Activated naive CD4-positive, alpha-beta T cell treated with anti-CD3 and anti-CD28 coated beads, Interleukin-2, amount 50 U/mL, for 24 hours (primary cell): ENCODE results near the gene PARD3B.
"Not testable (repeated sequence)": the region's sequence is repeated elsewhere in the genome, so short reads cannot be mapped to it uniquely, and the experiment has no call there.

Experiments used
- H3K27ac Mint-ChIP-seq: one replicate; pipeline ENCODE4 v1.8.0; 2021; ENCODE audit warnings: mild to moderate bottlenecking, mixed read lengths
- H3K27me3 Mint-ChIP-seq: one replicate; pipeline ENCODE4 v1.8.0; 2021; ENCODE audit warnings: mixed read lengths
- H3K36me3 Mint-ChIP-seq: one replicate; pipeline ENCODE4 v1.8.0; 2021; ENCODE audit warnings: mixed read lengths
- H3K4me1 Mint-ChIP-seq: one replicate; pipeline ENCODE4 v1.8.0; 2021; ENCODE audit warnings: mixed read lengths
- H3K4me3 Mint-ChIP-seq: one replicate; pipeline ENCODE4 v1.8.0; 2021; ENCODE audit warnings: mild to moderate bottlenecking, mixed read lengths
- H3K9me3 Mint-ChIP-seq: one replicate; pipeline ENCODE4 v1.8.0; 2021; ENCODE audit warnings: mixed read lengths

Gene PARD3B

GRCh38 chr2:205193836-205194228 is 648.6 kb downstream of the PARD3B start:
- no peak overlapping the region for H3K4me3 Mint-ChIP-seq
- H3K27me3 Mint-ChIP-seq = no peaks in the 10 kb centered on the region
- no peaks in the 10 kb centered on the region for H3K9me3 Mint-ChIP-seq
- H3K27ac Mint-ChIP-seq = no peak overlapping the region
- H3K36me3 Mint-ChIP-seq = no peaks in the 10 kb centered on the region
- peaks cover 24% of the 10 kb centered on the region for H3K4me1 Mint-ChIP-seq

GRCh38 chr2:205197468-205198139 is 652.3 kb downstream of the PARD3B start:
- Mint-ChIP-seq H3K4me1 (peaks cover 27% of the 10 kb centered on the region), H3K27ac (no peak overlapping the region), H3K9me3 (no peaks in the 10 kb centered on the region), H3K4me3 (no peak overlapping the region), H3K27me3 (no peaks in the 10 kb centered on the region), H3K36me3 (no peaks in the 10 kb centered on the region)

GRCh38 chr2:205198140-205198525 is 652.9 kb downstream of the PARD3B start:
- Mint-ChIP-seq H3K27me3 (no peaks in the 10 kb centered on the region), H3K4me3 (no peak overlapping the region), H3K27ac (no peak overlapping the region), H3K4me1 (peaks cover 21% of the 10 kb centered on the region), H3K36me3 (no peaks in the 10 kb centered on the region), H3K9me3 (no peaks in the 10 kb centered on the region)

GRCh38 chr2:205199165-205199850 is 654.0 kb downstream of the PARD3B start:
- H3K4me1 Mint-ChIP-seq = peaks cover 14% of the 10 kb centered on the region
- H3K9me3 Mint-ChIP-seq = no peaks in the 10 kb centered on the region
- no peak overlapping the region for H3K4me3 Mint-ChIP-seq
- no peaks in the 10 kb centered on the region for H3K27me3 Mint-ChIP-seq
- H3K36me3 Mint-ChIP-seq = no peaks in the 10 kb centered on the region
- H3K27ac Mint-ChIP-seq = no peak overlapping the region

GRCh38 chr2:205210494-205210893 is 665.2 kb downstream of the PARD3B start:
- Mint-ChIP-seq H3K9me3 (no peaks in the 10 kb centered on the region), H3K27ac (no peak overlapping the region), H3K27me3 (no peaks in the 10 kb centered on the region), H3K36me3 (no peaks in the 10 kb centered on the region), H3K4me1 (no peaks in the 10 kb centered on the region), H3K4me3 (no peak overlapping the region)

- Mint-ChIP-seq H3K9me3 (no peaks in the 10 kb centered on the region), H3K27ac (no peak overlapping the region), H3K4me3 (no peak overlapping the region), H3K36me3 (no peaks in the 10 kb centered on the region), H3K4me1 (peaks cover 3% of the 10 kb centered on the region), H3K27me3 (no peaks in the 10 kb centered on the region)
Observed at GRCh38 chr2:205212357-205212756, 667.1 kb downstream of the PARD3B start.

- H3K27me3 Mint-ChIP-seq = no peaks in the 10 kb centered on the region
- no peaks in the 10 kb centered on the region for H3K36me3 Mint-ChIP-seq
- no peak overlapping the region for H3K4me3 Mint-ChIP-seq
- H3K27ac Mint-ChIP-seq = no peak overlapping the region
- no peaks in the 10 kb centered on the region for H3K9me3 Mint-ChIP-seq
- H3K4me1 Mint-ChIP-seq = peaks cover 3% of the 10 kb centered on the region
Observed at GRCh38 chr2:205216092-205216491, 670.8 kb downstream of the PARD3B start.

- Mint-ChIP-seq H3K4me3 (no peak overlapping the region), H3K36me3 (no peaks in the 10 kb centered on the region), H3K27me3 (no peaks in the 10 kb centered on the region), H3K4me1 (peaks cover 3% of the 10 kb centered on the region), H3K27ac (no peak overlapping the region), H3K9me3 (no peaks in the 10 kb centered on the region)
Observed at GRCh38 chr2:205216580-205216979, 671.3 kb downstream of the PARD3B start.

- H3K4me3 Mint-ChIP-seq = no peak overlapping the region
- H3K27me3 Mint-ChIP-seq = no peaks in the 10 kb centered on the region
- no peak overlapping the region for H3K27ac Mint-ChIP-seq
- H3K36me3 Mint-ChIP-seq = no peaks in the 10 kb centered on the region
- H3K4me1 Mint-ChIP-seq = peaks cover 3% of the 10 kb centered on the region
- no peaks in the 10 kb centered on the region for H3K9me3 Mint-ChIP-seq
Observed at GRCh38 chr2:205217004-205217403, 671.7 kb downstream of the PARD3B start.

- peaks cover 3% of the 10 kb centered on the region for H3K4me1 Mint-ChIP-seq
- no peaks in the 10 kb centered on the region for H3K9me3 Mint-ChIP-seq
- no peak overlapping the region for H3K4me3 Mint-ChIP-seq
- H3K27ac Mint-ChIP-seq = no peak overlapping the region
- no peaks in the 10 kb centered on the region for H3K27me3 Mint-ChIP-seq
- no peaks in the 10 kb centered on the region for H3K36me3 Mint-ChIP-seq
Observed at GRCh38 chr2:205218056-205218455, 672.8 kb downstream of the PARD3B start.

GRCh38 chr2:205218816-205219215 is 673.5 kb downstream of the PARD3B start:
- not testable (repeated sequence) for H3K27ac Mint-ChIP-seq, H3K4me3 Mint-ChIP-seq, H3K36me3 Mint-ChIP-seq, H3K4me1 Mint-ChIP-seq, H3K27me3 Mint-ChIP-seq, H3K9me3 Mint-ChIP-seq

GRCh38 chr2:205220559-205220958 is 675.3 kb downstream of the PARD3B start:
- no peaks in the 10 kb centered on the region for H3K9me3 Mint-ChIP-seq
- no peak overlapping the region for H3K27ac Mint-ChIP-seq
- no peaks in the 10 kb centered on the region for H3K27me3 Mint-ChIP-seq
- H3K36me3 Mint-ChIP-seq = no peaks in the 10 kb centered on the region
- peaks cover 3% of the 10 kb centered on the region for H3K4me1 Mint-ChIP-seq
- H3K4me3 Mint-ChIP-seq = no peak overlapping the region

- H3K9me3 Mint-ChIP-seq = no peaks in the 10 kb centered on the region
- peaks cover 6% of the 10 kb centered on the region for H3K4me1 Mint-ChIP-seq
- no peaks in the 10 kb centered on the region for H3K27me3 Mint-ChIP-seq
- H3K36me3 Mint-ChIP-seq = peaks cover 1% of the 10 kb centered on the region
- no peak overlapping the region for H3K4me3 Mint-ChIP-seq
- no peak overlapping the region for H3K27ac Mint-ChIP-seq
Observed at GRCh38 chr2:205232086-205232485, 686.8 kb downstream of the PARD3B start.

GRCh38 chr2:205235434-205235833 is 690.2 kb downstream of the PARD3B start:
- Mint-ChIP-seq H3K36me3 (peaks cover 1% of the 10 kb centered on the region), H3K4me1 (peaks cover 6% of the 10 kb centered on the region), H3K27ac (no peak overlapping the region), H3K27me3 (no peaks in the 10 kb centered on the region), H3K4me3 (no peak overlapping the region), H3K9me3 (no peaks in the 10 kb centered on the region)

- no peaks in the 10 kb centered on the region for H3K36me3 Mint-ChIP-seq
- H3K27ac Mint-ChIP-seq = no peak overlapping the region
- no peak overlapping the region for H3K4me3 Mint-ChIP-seq
- H3K4me1 Mint-ChIP-seq = peaks cover 5% of the 10 kb centered on the region
- no peaks in the 10 kb centered on the region for H3K9me3 Mint-ChIP-seq
- no peaks in the 10 kb centered on the region for H3K27me3 Mint-ChIP-seq
Observed at GRCh38 chr2:205237524-205237923, 692.2 kb downstream of the PARD3B start.

GRCh38 chr2:205245001-205245400 is 699.7 kb downstream of the PARD3B start:
- no peak overlapping the region for H3K27ac Mint-ChIP-seq
- no peaks in the 10 kb centered on the region for H3K9me3 Mint-ChIP-seq
- no peaks in the 10 kb centered on the region for H3K36me3 Mint-ChIP-seq
- H3K27me3 Mint-ChIP-seq = no peaks in the 10 kb centered on the region
- no peak overlapping the region for H3K4me3 Mint-ChIP-seq
- H3K4me1 Mint-ChIP-seq = no peaks in the 10 kb centered on the region

GRCh38 chr2:205245652-205246051 is 700.4 kb downstream of the PARD3B start:
- Mint-ChIP-seq H3K27ac (no peak overlapping the region), H3K27me3 (no peaks in the 10 kb centered on the region), H3K4me3 (no peak overlapping the region), H3K36me3 (no peaks in the 10 kb centered on the region), H3K4me1 (no peaks in the 10 kb centered on the region), H3K9me3 (no peaks in the 10 kb centered on the region)
